Measurements from ENCODE around the gene WFDC10B. TPM values are rescaled to one million over a fixed set of nuclear protein-coding genes. Genes with fewer than 3 reads are reported as not detected.

Gene WFDC10B
- total and polyA plus RNA-seq, 2 donors (not counting 3 experiments of a cell fraction or from before 2014, with no cell fraction given): not detected

- Histone ChIP-seq H3K9ac (replicated peaks; ENCODE audit: extremely low read depth, insufficient read depth, low read length) (no peak overlapping the region), H3K27ac (ENCODE audit: insufficient read depth, low read depth, low read length) (no peak overlapping the region), H3K4me3 (replicated peaks in 1 of 3; ENCODE audit: insufficient read depth in 1 of 3, low read depth in 1 of 3, low read length in 3 of 3) (no peak overlapping the region), H3K4me2 (ENCODE audit: insufficient read depth, low read length) (no peak overlapping the region), H2AFZ (ENCODE audit: low read depth, low read length) (no peak overlapping the region), H3K27me3 (ENCODE audit: control insufficient read depth in 2 of 2, insufficient read depth in 2 of 2, low read length in 2 of 2) (peaks cover 5 to 7% of the 10 kb centered on the region in 2 experiments), H3K79me2 (ENCODE audit: control insufficient read depth, insufficient read depth, low read length) (no peaks in the 10 kb centered on the region), H4K20me1 (replicated peaks; ENCODE audit: control insufficient read depth, extremely low read depth, insufficient read depth, low read length) (no peaks in the 10 kb centered on the region), H3K4me1 (ENCODE audit: control insufficient read depth, extremely low read depth, insufficient read depth, low read length) (no peaks in the 10 kb centered on the region), H3K36me3 (ENCODE audit: control insufficient read depth in 2 of 2, extremely low read depth in 1 of 2, insufficient read depth in 2 of 2, low read length in 2 of 2) (no peaks in the 10 kb centered on the region), H3K9me1 (replicated peaks; ENCODE audit: control insufficient read depth, extremely low read depth, insufficient read depth, low read length) (no peaks in the 10 kb centered on the region), H3K9me3 (replicated peaks; ENCODE audit: control insufficient read depth, insufficient read depth, low read length) (no peaks in the 10 kb centered on the region)
- FAIRE-seq (no peak), DNase-seq (ENCODE audit: low read depth, low spot score) (no peak)
- POLR2A ChIA-PET: no interaction called here
- no TSS peak for BruUV-seq (replicated peaks)
- CTCF ChIA-PET: interaction anchor here (1.5 to 1.6 kb wide), 2 partner anchors 19 to 640 kb away, joined by 4 to 8 read pairs; no protein-coding TSS in a partner anchor
- TF ChIP-seq FOS (IDR thresholded peaks at IDR 0.05; ENCODE audit: borderline replicate concordance, insufficient read depth, low read length) (no peak), CTCF (IDR thresholded peaks at IDR 0.05; ENCODE audit: extremely low read depth in 1 of 2, insufficient read depth in 1 of 2, low read depth in 1 of 2, low read length in 2 of 2) (no peak), POLR2A (IDR thresholded peaks at IDR 0.05; ENCODE audit: low read depth, low read length) (no peak), GATA2 (IDR thresholded peaks at IDR 0.05; ENCODE audit: insufficient read depth, insufficient read length, low read depth, low read length) (no peak), JUN (IDR thresholded peaks at IDR 0.05; ENCODE audit: borderline replicate concordance, insufficient read depth, insufficient read length, low read depth) (no peak), MYC (IDR thresholded peaks at IDR 0.05; ENCODE audit: low read depth, low read length) (no peak), EZH2 (IDR thresholded peaks at IDR 0.05; ENCODE audit: borderline replicate concordance, low read depth, low read length, severe bottlenecking) (no peak)
- intact Hi-C loops (cut with micrococcal nuclease) (no loop called here), dilution Hi-C loops (cut with MboI; ENCODE audit: extremely low pct_ligation_motif_present, low sequenced_read_pairs) (no loop called here)
Measured at GRCh38 chr20:45751721-45752120, 46.9 kb upstream of the WFDC10B start.

Data from endothelial cell of umbilical vein (primary cell).